Activated CD8-positive, alpha-beta T cell treated with anti-CD3 and anti-CD28 coated beads for 36 hours (primary cell): ENCODE data around the gene BRSK2. TPM values are rescaled to one million over a fixed set of nuclear protein-coding genes. Genes with fewer than 3 reads are reported as not detected.

Experiments
- ATAC-seq: fragments of 200-7000 bp; cut with Tn5 transposase; one replicate; pipeline ENCODE4 v1.10.0; 2021; ENCODE audit warnings: mild to moderate bottlenecking, moderate library complexity
- CTCF ChIA-PET: fragments of 350-600 bp; sonication (Branson Sonifier 250); formaldehyde crosslinking; loops from one replicate; lab custom pipeline; 2021; ENCODE audit warnings: antibody characterized with exemption; lab: Charles Lee
- POLR2A ChIA-PET: fragments of 350-600 bp; sonication (Branson Sonifier 250); formaldehyde crosslinking; loops from one replicate; lab custom pipeline; 2021; ENCODE audit warnings: antibody characterized with exemption; lab: Charles Lee
- DNase-seq: peaks from one replicate; pipeline ENCODE4 v3.0.0-alpha.2; 2020
- H3K27ac Mint-ChIP-seq: one replicate; pipeline ENCODE4 v1.8.0; 2021; ENCODE audit warnings: mild to moderate bottlenecking, mixed read lengths
- H3K27me3 Mint-ChIP-seq: one replicate; pipeline ENCODE4 v1.8.0; 2021; ENCODE audit warnings: mixed read lengths
- H3K36me3 Mint-ChIP-seq: one replicate; pipeline ENCODE4 v1.8.0; 2021; ENCODE audit warnings: low read depth, mixed read lengths
- H3K4me1 Mint-ChIP-seq: one replicate; pipeline ENCODE4 v1.8.0; 2021; ENCODE audit warnings: low read depth, mixed read lengths
- H3K4me3 Mint-ChIP-seq: one replicate; pipeline ENCODE4 v1.8.0; 2021; ENCODE audit warnings: mild to moderate bottlenecking, moderate library complexity, mixed read lengths
- H3K9me3 Mint-ChIP-seq: one replicate; pipeline ENCODE4 v1.8.0; 2021; ENCODE audit warnings: mixed read lengths
- CTCF ChIP-seq: fragments of 200-600 bp; IDR thresholded peaks from one replicate; pipeline ENCODE4 v1.8.0; 2022; ENCODE audit warnings: antibody characterized with exemption, mild to moderate bottlenecking
- intact Hi-C: fragments of 100-400 bp; cut with micrococcal nuclease; formaldehyde crosslinking; loops from one replicate; pipeline ENCODE4 v1.10.0; 2022
- total RNA-seq, 2 experiments: library from RNA; stranded (reverse); gene quantifications; one replicate each; pipeline ENCODE4 v1.2.3, GENCODE V29; 2021

BRSK2 gene
- total RNA-seq, 2 experiments from 2014 or later, result 1.1 to 2.0 TPM

- ChIA-PET CTCF (no interaction called here), POLR2A (no interaction called here)
- no peaks in the 10 kb centered on the region for H3K9me3 Mint-ChIP-seq
- H3K36me3 Mint-ChIP-seq, result no peaks in the 10 kb centered on the region
- H3K27ac Mint-ChIP-seq, result no peak overlapping the region
- no peak for TF ChIP-seq CTCF
- no peak overlapping the region for H3K4me3 Mint-ChIP-seq
- H3K4me1 Mint-ChIP-seq, result no peaks in the 10 kb centered on the region
- intact Hi-C loops, result no loop called here
- no peaks in the 10 kb centered on the region for H3K27me3 Mint-ChIP-seq
- no peak for DNase-seq
- ATAC-seq, result no peak
These were observed 12.8 kb downstream of the BRSK2 start for GRCh38 chr11:1402355-1403077.

- intact Hi-C loops, result no loop called here
- Mint-ChIP-seq H3K4me1 (no peaks in the 10 kb centered on the region), H3K4me3 (no peak overlapping the region), H3K27ac (no peak overlapping the region), H3K9me3 (no peaks in the 10 kb centered on the region), H3K27me3 (no peaks in the 10 kb centered on the region), H3K36me3 (no peaks in the 10 kb centered on the region)
- ChIA-PET CTCF (no interaction called here), POLR2A (no interaction called here)
- no peak for TF ChIP-seq CTCF
- DNase-seq, result no peak
- no peak for ATAC-seq
These were observed 13.4 kb downstream of the BRSK2 start for GRCh38 chr11:1403078-1403620.

- DNase-seq (no peak), ATAC-seq (no peak)
- H3K27ac Mint-ChIP-seq, result no peak overlapping the region
- H3K27me3 Mint-ChIP-seq, result no peaks in the 10 kb centered on the region
- no peaks in the 10 kb centered on the region for H3K4me1 Mint-ChIP-seq
- ChIA-PET POLR2A (no interaction called here), CTCF (no interaction called here)
- no peaks in the 10 kb centered on the region for H3K36me3 Mint-ChIP-seq
- no peak for TF ChIP-seq CTCF
- intact Hi-C loops, result no loop called here
- H3K4me3 Mint-ChIP-seq, result no peak overlapping the region
- no peaks in the 10 kb centered on the region for H3K9me3 Mint-ChIP-seq
These were observed 14.2 kb downstream of the BRSK2 start for GRCh38 chr11:1403721-1404460.

GRCh38 chr11:1404461-1405185, 14.9 kb downstream of the BRSK2 start:
- ATAC-seq, result no peak
- Mint-ChIP-seq H3K4me3 (no peak overlapping the region), H3K27me3 (no peaks in the 10 kb centered on the region), H3K4me1 (no peaks in the 10 kb centered on the region), H3K36me3 (no peaks in the 10 kb centered on the region), H3K27ac (no peak overlapping the region), H3K9me3 (no peaks in the 10 kb centered on the region)
- CTCF ChIA-PET, result no interaction called here
- POLR2A ChIA-PET, result no interaction called here
- DNase-seq, result no peak
- intact Hi-C loops, result no loop called here
- no peak for TF ChIP-seq CTCF
